Ecto neural progenitor cell (in vitro differentiated cells): Measurements from ENCODE around the gene FAM240A.
"Not testable (repeated sequence)": the region's sequence is repeated elsewhere in the genome, so short reads cannot be mapped to it uniquely, and the experiment has no call there.

Experiments used
- DNase-seq: peaks from one replicate; pipeline ENCODE4 v3.0.0-alpha.2; 2018; ENCODE audit warnings: low spot score

Gene FAM240A

GRCh38 chr3:46612324-46612723 is at the start of gene FAM240A:
TSS of gene FAM240A (plus strand) at chr3:46612525. CDS start at chr3:46612684, 159 bp downstream.
- DNase-seq, result no peak

DNA sequence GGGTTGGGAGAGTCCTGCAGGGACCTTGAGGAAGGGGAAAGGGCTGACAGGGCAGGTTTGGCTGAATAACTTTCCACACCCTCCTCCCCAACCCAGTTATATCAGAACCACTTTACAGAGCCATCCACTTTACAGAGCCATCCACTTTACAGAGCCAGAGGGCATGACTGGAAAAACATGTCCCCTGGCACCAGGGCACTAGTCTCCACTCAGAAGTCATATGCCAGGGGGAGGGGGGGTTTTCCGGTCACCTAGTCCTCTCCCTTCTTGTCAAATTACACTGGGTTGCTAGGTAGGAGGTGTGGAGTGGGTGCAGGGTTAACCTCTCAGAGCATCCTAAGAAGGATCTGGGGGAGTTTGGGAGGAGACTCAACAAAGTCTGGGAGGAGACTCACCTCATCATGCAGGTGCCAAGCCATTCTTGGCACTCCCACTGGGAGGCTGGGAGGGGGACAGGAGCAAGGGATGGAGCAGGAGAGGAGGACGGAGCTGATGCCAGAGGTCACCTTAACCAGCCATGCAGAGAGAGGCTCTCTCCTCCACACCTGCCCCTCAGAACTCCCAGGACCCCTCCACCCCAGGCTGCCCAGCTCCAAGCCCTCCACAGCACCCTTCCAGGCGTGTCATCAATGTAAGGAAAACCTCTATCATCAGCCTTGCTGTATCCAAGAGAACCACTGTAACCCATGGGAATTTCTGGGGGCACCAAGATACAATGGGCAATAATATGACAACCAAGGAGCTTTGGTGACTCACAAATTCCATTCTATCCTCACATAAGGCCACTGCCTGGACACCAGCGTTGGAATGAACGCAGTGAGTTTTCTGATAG is 47.9 kb upstream of the FAM240A start:
- no peak for DNase-seq

GRCh38 chr3:46565077-46565476 is 47.2 kb upstream of the FAM240A start:
- no peak for DNase-seq

GRCh38 chr3:46565607-46566039 is 46.7 kb upstream of the FAM240A start:
- DNase-seq, result peak; percentile 71

DNA sequence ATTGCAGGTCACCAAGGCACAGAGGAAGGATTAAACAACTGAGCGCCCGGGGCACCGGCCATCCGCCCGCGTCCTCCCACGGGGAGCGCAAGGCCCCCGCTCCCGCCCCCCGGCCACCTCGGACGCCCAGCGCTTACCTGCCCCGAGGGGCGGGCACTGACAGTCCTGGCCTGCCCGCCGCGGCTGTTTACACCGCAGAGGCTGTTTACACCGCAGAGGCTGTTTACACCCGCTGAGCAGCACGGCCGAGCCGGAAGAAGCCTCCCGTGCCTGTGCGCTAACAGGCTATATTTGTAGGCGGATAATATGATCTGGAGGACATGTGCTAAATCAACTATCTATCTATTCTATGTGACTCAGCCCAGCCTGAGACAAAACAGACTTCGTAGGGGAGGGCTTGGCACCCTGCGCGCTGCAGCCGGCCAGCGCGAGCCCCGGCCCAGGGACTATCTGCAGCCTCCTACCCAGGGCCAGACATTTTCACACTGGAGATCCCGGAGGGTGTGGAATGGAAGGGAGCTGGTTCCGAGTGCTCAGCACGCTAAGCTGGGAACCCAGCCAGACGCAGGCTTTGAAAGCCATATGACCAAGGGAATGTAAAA is 46.2 kb upstream of the FAM240A start, which contains the start of gene LRRC2:
LRRC2 (minus strand) TSS at position 263 of the 602 bp plus-strand sequence. CDS start 14,711 bp downstream, outside the sequence.
- peak; percentile 66 for DNase-seq

GRCh38 chr3:46571684-46572083 is 40.6 kb upstream of the FAM240A start:
- no peak for DNase-seq

- DNase-seq, result no peak
These were observed 38.6 kb upstream of the FAM240A start for GRCh38 chr3:46573701-46574100.

DNA sequence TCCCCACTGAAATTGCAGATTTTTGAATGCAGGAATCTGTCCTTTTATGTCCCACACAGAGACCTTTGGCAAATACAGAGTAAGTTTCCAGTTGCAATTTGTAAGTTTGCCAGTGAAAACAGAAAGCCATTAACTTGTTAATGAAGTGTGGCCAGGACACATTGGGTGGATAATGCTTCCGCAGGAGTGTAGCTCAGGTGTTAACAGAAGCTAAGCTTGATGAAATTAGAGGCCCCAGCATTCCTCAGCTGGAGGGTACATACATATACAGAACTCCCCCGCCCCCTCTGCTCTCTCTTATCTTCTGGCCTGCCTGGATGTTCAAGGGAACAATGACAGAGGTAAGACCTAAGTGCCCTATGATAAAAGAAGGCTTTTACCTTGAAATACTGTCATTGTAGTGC is 38.1 kb upstream of the FAM240A start:
- no peak for DNase-seq

DNA sequence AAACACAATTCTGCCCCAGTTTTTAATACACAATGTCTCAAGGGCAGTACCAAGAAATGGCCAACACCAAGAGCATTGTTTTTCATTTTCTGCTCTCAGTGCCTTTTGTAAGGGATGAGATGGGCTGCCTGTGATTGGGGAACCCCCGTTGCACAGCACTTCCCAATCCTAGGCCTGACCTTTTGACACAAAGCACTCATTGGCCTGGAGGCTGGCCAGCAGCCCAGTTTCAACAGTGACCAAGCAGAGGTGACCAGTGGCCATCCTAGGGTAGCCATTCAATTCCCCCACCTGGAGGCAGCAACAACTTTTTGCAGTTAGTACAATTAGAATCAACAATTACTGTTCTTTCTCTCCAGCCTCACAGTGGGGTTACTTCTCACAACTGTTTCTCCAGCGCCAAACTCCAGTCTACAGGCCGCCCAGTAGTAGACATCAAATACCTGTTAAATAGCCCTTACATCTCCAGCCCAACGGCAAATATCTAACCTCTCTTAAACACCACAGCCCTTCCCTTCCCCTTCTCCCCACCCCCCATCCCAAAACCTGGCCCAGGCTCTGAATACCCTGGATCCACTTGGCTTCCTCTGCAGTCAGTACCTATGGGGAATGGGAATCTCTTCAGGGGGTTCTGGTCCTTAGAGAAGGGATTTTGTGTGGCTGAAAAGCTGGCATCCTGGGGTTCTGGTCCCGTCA is 37.3 kb upstream of the FAM240A start:
- DNase-seq, result no peak

GRCh38 chr3:46575577-46576222 is 36.6 kb upstream of the FAM240A start:
- DNase-seq, result no peak

DNA sequence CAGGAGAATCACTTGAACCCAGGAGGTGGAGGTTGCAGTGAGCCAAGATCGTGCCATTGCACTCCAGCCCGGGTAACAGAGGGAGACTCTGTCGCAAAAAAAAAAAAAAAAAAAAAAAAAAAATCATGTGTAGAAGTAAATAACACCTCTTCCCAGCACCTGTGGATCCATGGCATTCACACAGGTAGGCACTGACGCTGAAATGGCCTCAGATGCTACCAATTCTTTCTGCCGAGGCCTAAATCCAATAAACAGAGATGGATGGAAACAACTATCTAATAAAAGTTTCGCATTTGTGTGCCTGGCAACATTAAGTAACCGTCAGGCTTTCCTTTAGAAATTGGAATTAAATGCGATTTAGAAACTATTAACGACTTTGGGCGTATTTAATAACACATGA is 35.9 kb upstream of the FAM240A start:
- no peak for DNase-seq

GRCh38 chr3:46576879-46577278 is 35.4 kb upstream of the FAM240A start:
- peak; percentile 62 for DNase-seq

DNA sequence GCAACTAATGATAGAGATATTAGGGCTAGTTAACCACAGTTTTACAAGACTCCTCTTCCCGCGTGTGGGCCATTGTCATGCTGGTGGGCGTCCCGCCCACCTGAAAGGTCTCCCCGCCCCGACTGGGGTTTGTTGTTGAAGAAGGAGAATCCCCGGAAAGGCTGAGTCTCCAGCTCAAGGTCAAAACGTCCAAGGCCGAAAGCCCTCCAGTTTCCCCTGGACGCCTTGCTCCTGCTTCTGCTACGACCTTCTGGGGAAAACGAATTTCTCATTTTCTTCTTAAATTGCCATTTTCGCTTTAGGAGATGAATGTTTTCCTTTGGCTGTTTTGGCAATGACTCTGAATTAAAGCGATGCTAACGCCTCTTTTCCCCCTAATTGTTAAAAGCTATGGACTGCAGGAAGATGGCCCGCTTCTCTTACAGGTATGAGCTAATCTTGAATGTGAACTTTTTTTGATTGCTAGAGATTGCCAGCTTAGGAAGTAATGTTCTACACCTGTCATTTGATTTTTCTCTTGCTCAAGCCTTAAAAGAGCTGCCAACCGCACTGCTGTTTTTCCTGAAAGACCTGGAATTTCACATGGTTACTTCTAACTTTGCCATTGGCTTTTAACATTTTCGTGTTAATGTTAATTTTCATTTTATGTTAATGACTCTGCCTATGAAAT is 34.6 kb upstream of the FAM240A start:
- DNase-seq, result not testable (repeated sequence)

DNA sequence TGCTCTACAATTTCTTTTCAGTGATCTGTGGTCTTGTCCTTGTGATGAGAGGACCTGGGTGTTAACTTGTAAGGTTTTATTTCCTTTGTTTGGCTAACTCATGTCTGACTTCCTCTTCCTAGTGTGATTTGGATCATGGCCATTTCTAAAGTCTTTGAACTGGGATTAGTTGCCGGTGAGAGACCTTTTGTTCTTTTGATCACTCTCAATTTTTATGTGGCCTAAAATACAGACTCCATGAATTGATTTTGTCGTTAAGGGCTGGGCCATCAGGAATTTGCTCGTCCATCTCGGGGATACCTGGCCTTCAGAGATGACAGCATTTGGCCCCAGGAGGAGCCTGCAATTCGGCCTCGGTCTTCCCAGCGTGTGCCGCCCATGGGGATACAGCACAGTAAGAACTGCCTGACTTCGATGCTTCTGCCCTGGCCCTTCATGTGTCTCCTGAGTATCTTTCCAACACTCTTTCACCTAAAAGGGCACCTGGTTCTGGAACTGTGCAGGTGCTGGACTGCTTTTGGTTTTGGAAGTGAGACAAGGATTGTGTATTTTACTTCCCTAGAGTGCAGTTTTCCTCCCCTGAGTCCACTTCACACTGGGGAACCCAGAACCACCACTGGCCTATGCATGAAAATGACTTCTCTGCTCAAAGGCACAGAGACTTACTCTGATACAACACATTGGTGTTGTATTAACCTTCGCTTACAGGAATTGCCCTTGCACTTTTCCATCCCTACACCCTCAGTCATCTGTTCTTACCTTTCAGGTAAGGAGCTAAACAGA is 33.2 kb upstream of the FAM240A start:
- DNase-seq, result no peak

GRCh38 chr3:46579756-46580286 is 32.5 kb upstream of the FAM240A start:
- DNase-seq, result no peak

DNA sequence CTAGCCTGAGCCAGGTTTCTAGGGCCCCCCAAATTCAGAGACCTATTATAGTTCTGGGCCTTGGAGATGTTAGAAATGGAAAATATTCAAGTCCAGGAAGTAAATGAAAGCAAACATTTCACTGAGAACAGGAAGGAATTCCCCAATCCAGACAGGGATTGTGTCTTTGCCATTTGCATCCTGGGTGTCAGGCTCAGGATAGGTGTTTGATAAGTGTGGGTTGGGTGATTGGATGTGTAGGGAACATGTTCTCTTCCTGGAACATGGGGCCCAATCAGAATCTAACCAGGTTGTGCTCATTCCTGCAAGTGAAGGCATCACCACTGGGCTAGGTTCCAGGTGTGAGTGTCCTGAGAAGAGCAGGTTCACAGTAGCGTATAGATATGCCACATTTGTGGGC is 31.6 kb upstream of the FAM240A start:
- DNase-seq, result no peak

- no peak for DNase-seq
These were observed 27.5 kb upstream of the FAM240A start for GRCh38 chr3:46584598-46585467.

- no peak for DNase-seq
These were observed 26.3 kb upstream of the FAM240A start for GRCh38 chr3:46585799-46586693.
